Mucosa of descending colon (tissue), 3 donors: ENCODE data around the gene SEMA3C. TPM values are rescaled to one million over a fixed set of nuclear protein-coding genes. Genes with fewer than 3 reads are reported as not detected.

Experiments
- ATAC-seq: fragments of 200-7000 bp; cut with Tn5 transposase; one replicate; pipeline ENCODE4 v1.9.1; 2020; ENCODE audit warnings: mild to moderate bottlenecking, moderate library complexity
- DNase-seq, 3 donors: peaks; one replicate each; pipeline ENCODE4 v3.0.0-alpha.2; 2020
- H3K36me3 ChIP-seq: fragments of 200-600 bp; one replicate; pipeline ENCODE4 v1.8.0; 2021; ENCODE audit warnings: low read depth, mild to moderate bottlenecking
- H3K4me1 ChIP-seq: fragments of 200-600 bp; one replicate; pipeline ENCODE4 v1.8.0; 2021; ENCODE audit warnings: low read depth, mild to moderate bottlenecking
- H3K4me3 ChIP-seq: fragments of 200-600 bp; one replicate; pipeline ENCODE4 v1.8.0; 2021; ENCODE audit warnings: mild to moderate bottlenecking
- H3K9me3 ChIP-seq: fragments of 200-600 bp; one replicate; pipeline ENCODE4 v1.8.0; 2021; ENCODE audit warnings: mild to moderate bottlenecking
- intact Hi-C, 2 donors: fragments of 100-400 bp; cut with DNase I in 1 of 2; cut with micrococcal nuclease in 1 of 2; formaldehyde crosslinking; loops; one replicate each; pipeline versions ENCODE4 v1.11.0 to v1.11.1; 2022; cut with DNase I, micrococcal nuclease
- total RNA-seq, 3 donors: library from RNA; stranded (reverse); fragmentation: NEBNext Ultra II Directional in 2 of 3; extraction: Animal tissue kit (Norgen Biotek cat#: 25700) in 2 of 3; gene quantifications; one replicate each; pipeline versions ENCODE4 v1.2.1 to v1.2.4, GENCODE V29; 2021 to 2023
- TF ChIP-seq, protein P1 (sequence below): fragments of 200-600 bp; IDR thresholded peaks from one replicate; pipeline ENCODE4 v1.8.0; 2022; ENCODE audit warnings: antibody characterized with exemption, mild to moderate bottlenecking
- donor health status: DM: no; HTN: no; CAD: no; lungs with moderate emphysema.
- donor health status: DM: no; HTN: no; CAD: no.
- donor health status: DM: no; HTN: yes; CAD: no.

Gene SEMA3C
- total RNA-seq, 3 donors from 2014 or later: 72.4 to 150 (median 83.7) TPM

DNA sequence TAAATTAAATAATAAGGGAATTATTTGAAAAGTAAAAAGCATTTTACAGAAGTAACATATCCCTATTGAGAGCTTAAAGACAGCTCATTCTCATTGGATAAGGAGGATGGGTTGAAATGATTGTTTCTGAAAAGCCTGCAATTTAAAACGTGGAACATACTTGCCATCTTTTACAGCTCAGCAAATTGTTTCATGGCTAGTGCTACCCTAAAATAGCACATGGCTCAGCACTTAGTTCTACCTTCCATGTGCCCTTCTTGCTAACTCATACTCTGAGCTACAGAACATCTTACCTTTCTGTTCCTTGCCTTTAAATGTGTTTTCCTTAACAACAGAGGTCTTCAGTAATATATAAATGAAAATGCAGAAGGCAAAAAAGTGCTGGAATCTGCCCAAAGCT lies 8.6 kb downstream of the SEMA3C start:
- Histone ChIP-seq H3K4me3 (no peak overlapping the region), H3K36me3 (no peaks in the 10 kb centered on the region), H3K9me3 (no peaks in the 10 kb centered on the region), H3K4me1 (no peaks in the 10 kb centered on the region)
- ATAC-seq: no peak
- TF ChIP-seq, protein P1, sequence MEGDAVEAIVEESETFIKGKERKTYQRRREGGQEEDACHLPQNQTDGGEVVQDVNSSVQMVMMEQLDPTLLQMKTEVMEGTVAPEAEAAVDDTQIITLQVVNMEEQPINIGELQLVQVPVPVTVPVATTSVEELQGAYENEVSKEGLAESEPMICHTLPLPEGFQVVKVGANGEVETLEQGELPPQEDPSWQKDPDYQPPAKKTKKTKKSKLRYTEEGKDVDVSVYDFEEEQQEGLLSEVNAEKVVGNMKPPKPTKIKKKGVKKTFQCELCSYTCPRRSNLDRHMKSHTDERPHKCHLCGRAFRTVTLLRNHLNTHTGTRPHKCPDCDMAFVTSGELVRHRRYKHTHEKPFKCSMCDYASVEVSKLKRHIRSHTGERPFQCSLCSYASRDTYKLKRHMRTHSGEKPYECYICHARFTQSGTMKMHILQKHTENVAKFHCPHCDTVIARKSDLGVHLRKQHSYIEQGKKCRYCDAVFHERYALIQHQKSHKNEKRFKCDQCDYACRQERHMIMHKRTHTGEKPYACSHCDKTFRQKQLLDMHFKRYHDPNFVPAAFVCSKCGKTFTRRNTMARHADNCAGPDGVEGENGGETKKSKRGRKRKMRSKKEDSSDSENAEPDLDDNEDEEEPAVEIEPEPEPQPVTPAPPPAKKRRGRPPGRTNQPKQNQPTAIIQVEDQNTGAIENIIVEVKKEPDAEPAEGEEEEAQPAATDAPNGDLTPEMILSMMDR: no peak
- intact Hi-C loops: loop anchor here in 1 of 2 donors (10.0 kb wide), 1 partner anchor 205 kb away; no protein-coding TSS in a partner anchor
- no peak for DNase-seq

DNA sequence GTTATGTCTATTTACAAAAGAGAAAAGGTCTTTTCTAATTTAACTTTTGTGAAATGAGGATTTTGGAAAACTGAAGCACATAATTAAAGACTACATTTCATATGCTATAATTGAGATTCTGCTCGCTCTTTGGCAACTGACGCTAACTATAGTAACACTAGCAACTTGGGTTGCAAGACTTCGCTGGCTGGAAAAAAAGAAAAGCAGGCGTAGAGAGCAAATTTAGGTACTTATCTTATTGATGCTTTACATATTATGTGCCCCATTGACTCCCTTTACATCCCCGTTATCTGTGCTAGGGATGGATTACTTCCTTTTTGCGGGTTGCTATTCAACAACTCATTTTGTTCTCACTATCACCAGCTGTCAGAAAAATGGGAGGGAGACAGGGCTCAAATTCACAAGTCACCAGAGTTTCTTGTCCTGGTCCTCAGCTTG lies 10.5 kb downstream of the SEMA3C start:
- no peaks in the 10 kb centered on the region for H3K4me1 ChIP-seq
- H3K9me3 ChIP-seq: no peaks in the 10 kb centered on the region
- no peak overlapping the region for H3K4me3 ChIP-seq
- no peak for ATAC-seq
- intact Hi-C loops: no loop called here
- no peak for DNase-seq
- TF ChIP-seq, protein P1: no peak
- H3K36me3 ChIP-seq: no peaks in the 10 kb centered on the region

DNA sequence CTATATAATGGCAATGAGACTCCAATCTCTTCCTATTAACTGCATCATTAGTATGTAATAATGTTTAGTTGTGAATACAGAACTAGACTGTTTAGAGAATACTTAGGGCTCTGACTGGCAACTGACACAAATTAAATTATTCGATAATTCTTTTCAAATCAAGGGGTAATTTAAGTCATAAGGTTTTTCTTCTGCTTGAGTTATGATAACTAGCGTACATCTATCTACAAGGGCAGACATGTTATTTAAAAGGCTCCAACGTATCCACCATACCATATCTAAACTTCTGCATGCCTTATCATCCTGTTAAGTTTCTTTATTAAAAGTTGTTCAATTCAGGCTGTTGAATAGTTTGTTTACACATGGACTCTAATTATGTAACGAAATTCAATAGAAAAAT lies 11.2 kb downstream of the SEMA3C start:
- Histone ChIP-seq H3K4me3 (no peak overlapping the region), H3K4me1 (no peaks in the 10 kb centered on the region), H3K36me3 (no peaks in the 10 kb centered on the region), H3K9me3 (no peaks in the 10 kb centered on the region)
- TF ChIP-seq, protein P1: no peak
- intact Hi-C loops: no loop called here
- DNase-seq: no peak
- ATAC-seq: no peak

DNA sequence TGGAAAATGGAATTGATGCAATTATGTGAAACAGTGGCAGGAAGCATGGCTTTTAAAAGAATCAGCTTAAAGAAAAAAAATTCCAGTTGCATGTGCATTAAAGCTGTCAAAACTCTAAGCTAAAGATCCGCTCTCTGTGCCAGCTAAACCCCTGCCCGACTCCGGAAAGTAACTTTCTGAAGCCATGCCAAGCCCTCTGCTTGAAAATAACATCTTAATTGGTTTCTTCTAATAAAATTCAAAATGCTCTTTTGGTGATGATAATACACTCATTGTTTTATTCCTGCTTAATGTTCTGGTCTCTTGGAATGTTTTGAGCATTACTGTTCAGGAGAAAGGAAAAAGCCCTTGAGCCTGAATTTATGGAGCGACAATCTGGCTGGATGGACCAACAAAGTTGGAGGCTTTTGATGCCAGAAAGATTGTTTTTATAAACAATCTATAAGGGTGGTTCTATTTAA lies 11.7 kb downstream of the SEMA3C start:
- intact Hi-C loops: no loop called here
- Histone ChIP-seq H3K4me1 (no peaks in the 10 kb centered on the region), H3K9me3 (no peaks in the 10 kb centered on the region), H3K4me3 (no peak overlapping the region), H3K36me3 (no peaks in the 10 kb centered on the region)
- DNase-seq (no peak), ATAC-seq (no peak)
- TF ChIP-seq, protein P1: no peak

DNA sequence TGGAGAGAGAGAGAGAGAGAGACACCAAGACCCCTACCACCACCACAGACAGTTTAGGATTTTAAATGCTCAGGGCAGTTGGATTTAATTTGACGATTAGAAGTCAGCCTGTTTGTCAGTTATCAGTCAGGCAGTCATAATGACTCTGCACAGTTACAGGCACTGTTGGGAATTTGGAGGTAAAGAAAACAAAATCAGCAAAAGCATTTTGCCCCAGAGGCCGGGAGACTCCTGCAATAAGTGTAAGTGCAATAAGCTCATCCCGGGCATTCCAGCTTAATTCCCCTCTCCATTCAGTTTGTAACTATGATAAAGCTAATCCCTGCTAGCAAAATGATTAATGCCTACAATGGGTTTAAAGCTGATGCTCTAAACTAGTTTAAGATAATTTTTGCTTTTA lies 13.5 kb downstream of the SEMA3C start:
- Histone ChIP-seq H3K36me3 (no peaks in the 10 kb centered on the region), H3K4me3 (no peak overlapping the region), H3K9me3 (no peaks in the 10 kb centered on the region), H3K4me1 (peaks cover 3% of the 10 kb centered on the region)
- ATAC-seq (no peak), DNase-seq (no peak)
- TF ChIP-seq, protein P1: no peak
- intact Hi-C loops: no loop called here
